HCT116 (cell line): ENCODE measurements around the gene MAPK1IP1L. TPM values are rescaled to one million over a fixed set of nuclear protein-coding genes. Genes with fewer than 3 reads are reported as not detected.

ENCODE experiments used
- ATAC-seq: fragments of 200-7000 bp; cut with Tn5 transposase; 2 replicates; pipeline ENCODE4 v1.9.1; 2020; ENCODE audit warnings: mild to moderate bottlenecking, moderate library complexity
- BruUV-seq: library from RNA; stranded (reverse); fragments of 400-500 nt; replicated peaks from 2 replicates; lab custom pipeline; 2021; lab: Mats Ljungman, UMichigan
- CTCF ChIA-PET: fragments of 300-600 bp; sonication (Branson Sonifier 250); formaldehyde crosslinking; loops from one replicate; lab custom pipeline; 2021; ENCODE audit warnings: antibody characterized with exemption; lab: Charles Lee
- POLR2A ChIA-PET: fragments of 300-600, 350-600 bp; sonication (Branson Sonifier 250); formaldehyde crosslinking; loops from one replicate; lab custom pipeline; 2021; ENCODE audit warnings: antibody characterized with exemption; lab: Charles Lee
- RAD21 ChIA-PET, 2 experiments: fragments of 300-600 bp; sonication (Branson Sonifier 250); formaldehyde crosslinking; loops; one replicate each; lab custom pipeline; 2023; ENCODE audit warnings: low total read pairs in 2 of 2; ENCODE audit not compliant: uncharacterized antibody in 2 of 2, unreplicated experiment in 2 of 2, low non-redundant PET in 1 of 2; lab: Charles Lee
- DNase-seq: peaks from one replicate; pipeline ENCODE4 v3.0.0-alpha.2; 2010; ENCODE audit warnings: low read depth, low spot score
- H2AFZ ChIP-seq: fragments of 200-600 bp; shearing (Covaris generic), sonication (generic); 2 replicates; pipeline ENCODE4 v1.6.1; 2017; ENCODE audit warnings: low read depth, mixed run types, mixed read lengths, antibody characterized with exemption, low read length; ENCODE audit not compliant: poor library complexity, severe bottlenecking
- H3K27ac ChIP-seq: 2 replicates; pipeline ENCODE4 v1.5.1; 2012; ENCODE audit warnings: low read depth, low read length
- H3K27me3 ChIP-seq: fragments of 200-600 bp; sonication (generic); 2 replicates; pipeline ENCODE4 v1.6.1; 2016; ENCODE audit warnings: mixed run types, low read length, mixed read lengths; ENCODE audit not compliant: insufficient read depth
- H3K36me3 ChIP-seq, 2 experiments: fragments of 200-500 bp in 1 of 2; fragments of 200-600 bp in 1 of 2; sonication (Bioruptor generic) in 1 of 2; sonication (generic) in 1 of 2; 2 replicates each; pipeline versions ENCODE4 v1.5.1 to v1.6.1; 2014 to 2016; ENCODE audit warnings: low read length in 2 of 2, inconsistent platforms in 1 of 2, mixed read lengths in 1 of 2, mixed run types in 1 of 2; ENCODE audit not compliant: insufficient read depth in 2 of 2, control insufficient read depth in 1 of 2
- H3K4me1 ChIP-seq, 2 experiments: fragments of 200-600 bp in 1 of 2; sonication (generic) in 1 of 2; 2 replicates each; pipeline versions ENCODE4 v1.5.1 to v1.6.1; 2012 to 2017; ENCODE audit warnings: low read length in 2 of 2, inconsistent platforms in 1 of 2, mild to moderate bottlenecking in 1 of 2, mixed read lengths in 1 of 2, mixed run types in 1 of 2, moderate library complexity in 1 of 2; ENCODE audit not compliant: insufficient read depth in 2 of 2, control insufficient read depth in 1 of 2
- H3K4me2 ChIP-seq: fragments of 200-600 bp; sonication (generic); 2 replicates; pipeline ENCODE4 v1.6.1; 2017; ENCODE audit warnings: mixed run types, low read length, mixed read lengths
- H3K4me3 ChIP-seq, 2 experiments: fragments of 200-600 bp in 1 of 2; sonication (generic) in 1 of 2; replicated peaks in 1 of 2; 2 replicates each; pipeline ENCODE4 v1.5.1; 2011 to 2016; ENCODE audit warnings: low read length in 2 of 2, control low read depth in 1 of 2, low read depth in 1 of 2, mild to moderate bottlenecking in 1 of 2, mixed read lengths in 1 of 2, mixed run types in 1 of 2
- H3K79me2 ChIP-seq: fragments of 200-600 bp; sonication (generic); 2 replicates; pipeline ENCODE4 v1.6.1; 2017; ENCODE audit warnings: mild to moderate bottlenecking, mixed run types, low read length, moderate library complexity, mixed read lengths; ENCODE audit not compliant: insufficient read depth
- H3K9ac ChIP-seq: fragments of 200-600 bp; sonication (generic); 2 replicates; pipeline ENCODE4 v1.6.1; 2016; ENCODE audit warnings: low read length, mixed read lengths
- H3K9me2 ChIP-seq: fragments of 200-600 bp; sonication (generic), shearing (Covaris generic); 2 replicates; pipeline ENCODE4 v1.6.1; 2017; ENCODE audit warnings: mixed run types, mild to moderate bottlenecking, moderate library complexity; ENCODE audit not compliant: insufficient read depth
- H3K9me3 ChIP-seq, 2 experiments: fragments of 200-500 bp in 1 of 2; fragments of 200-600 bp in 1 of 2; sonication (Bioruptor generic) in 1 of 2; sonication (generic) in 1 of 2; 2 replicates each; pipeline ENCODE4 v1.6.1; 2014 to 2017; ENCODE audit warnings: low read length in 2 of 2, mixed read lengths in 2 of 2, inconsistent platforms in 1 of 2, low read depth in 1 of 2, mild to moderate bottlenecking in 1 of 2, mixed run types in 1 of 2, moderate library complexity in 1 of 2; ENCODE audit not compliant: control insufficient read depth in 1 of 2, insufficient read depth in 1 of 2
- H4K20me1 ChIP-seq: fragments of 200-600 bp; sonication (generic), shearing (Covaris generic); 2 replicates; pipeline ENCODE4 v1.6.1; 2017; ENCODE audit warnings: mixed run types, mild to moderate bottlenecking, moderate library complexity; ENCODE audit not compliant: insufficient read depth
- CBX3 ChIP-seq: IDR thresholded peaks from 2 replicates; pipeline ENCODE4 v1.6.1; 2012; ENCODE audit warnings: low read depth
- ELF1 ChIP-seq: IDR thresholded peaks from 2 replicates; pipeline ENCODE4 v1.6.1; 2012; ENCODE audit warnings: low read depth, borderline replicate concordance
- FOSL1 ChIP-seq: IDR thresholded peaks from 2 replicates; pipeline ENCODE4 v1.6.1; 2012; ENCODE audit warnings: low read depth
- JUND ChIP-seq: IDR thresholded peaks from 2 replicates; pipeline ENCODE4 v1.6.1; 2012
- POLR2AphosphoS5 ChIP-seq: IDR thresholded peaks from 2 replicates; pipeline ENCODE4 v1.6.1; 2011; ENCODE audit warnings: mild to moderate bottlenecking, low read depth, low read length, moderate library complexity
- SIN3A ChIP-seq: IDR thresholded peaks from 2 replicates; pipeline ENCODE4 v1.6.1; 2012; ENCODE audit warnings: low read depth
- SP1 ChIP-seq: IDR thresholded peaks from 2 replicates; pipeline ENCODE4 v1.6.1; 2012; ENCODE audit warnings: low read depth
- SRF ChIP-seq: IDR thresholded peaks from 2 replicates; pipeline ENCODE4 v1.6.1; 2012; ENCODE audit warnings: low read depth
- TCF7L2 ChIP-seq: IDR thresholded peaks from 2 replicates; pipeline ENCODE4 v1.7.0; 2011; ENCODE audit warnings: borderline replicate concordance, inconsistent platforms; ENCODE audit not compliant: insufficient read depth, insufficient read length; ENCODE audit errors: extremely low read depth
- ZFX ChIP-seq: fragments of 450-650 bp; IDR thresholded peaks from 2 replicates; pipeline ENCODE4 v1.6.1; 2017
- ZNF274 ChIP-seq: fragments of 200-500 bp; sonication (Bioruptor generic); IDR thresholded peaks from 2 replicates; pipeline ENCODE4 v1.6.1; 2014; ENCODE audit warnings: mild to moderate bottlenecking, low read depth, low read length, inconsistent platforms
- intact Hi-C: fragments of 100-400 bp; cut with micrococcal nuclease; formaldehyde crosslinking; loops from 2 replicates; pipeline ENCODE4 v1.10.0; 2022
- total RNA-seq: library from RNA; stranded (reverse); gene quantifications from one replicate; pipeline ENCODE4 v1.2.1, GENCODE V29; 2021; ENCODE audit not compliant: unreplicated experiment
- TF ChIP-seq, protein P1 (sequence below), 3 experiments: fragments of 200-600 bp in 1 of 3; sonication (generic) in 1 of 3; IDR thresholded peaks in 2 of 3; conservative IDR thresholded peaks in 1 of 3; 2 replicates each; pipeline ENCODE4 v1.5.1; 2012 to 2017; ENCODE audit warnings: low read depth in 2 of 3, low read length in 2 of 3, antibody characterized with exemption in 1 of 3, borderline replicate concordance in 1 of 3, control low read depth in 1 of 3, mild to moderate bottlenecking in 1 of 3, mixed read lengths in 1 of 3, mixed run types in 1 of 3, moderate library complexity in 1 of 3; ENCODE audit not compliant: insufficient read depth in 1 of 3
- TF ChIP-seq, protein P2 (sequence below): IDR thresholded peaks from 2 replicates; pipeline ENCODE4 v1.6.1; 2012; ENCODE audit warnings: low read depth
- TF ChIP-seq, protein P3 (sequence below): IDR thresholded peaks from 2 replicates; pipeline ENCODE4 v1.6.1; 2012

The MAPK1IP1L gene
- total RNA-seq, 1 experiment from 2014 or later = 101 TPM

DNA sequence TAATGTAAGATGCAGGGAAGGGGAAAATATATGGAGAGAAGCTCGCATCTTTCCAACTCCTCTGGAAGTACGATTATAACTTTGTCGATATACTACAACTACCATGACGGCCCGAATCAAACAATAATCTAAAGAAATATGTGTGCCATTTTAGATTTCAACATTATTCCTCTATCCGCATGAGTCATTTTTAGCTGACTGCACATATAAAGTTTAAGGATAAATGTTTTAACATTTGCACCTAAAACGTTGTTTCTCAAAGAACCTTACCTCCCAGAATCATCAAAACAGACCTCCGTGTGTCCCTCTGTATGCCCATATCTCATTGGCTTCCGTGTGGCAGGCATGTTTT is 25.0 kb upstream of the MAPK1IP1L start:
- BruUV-seq = TSS peak; percentile 69

More for the DNA sequence above, 25.0 kb upstream of the MAPK1IP1L start:
- no peak for ATAC-seq
- H2AFZ ChIP-seq = no peak overlapping the region
- peak overlapping the region; percentile 94 for H3K4me2 ChIP-seq
- no peaks in the 10 kb centered on the region for H3K9me2 ChIP-seq
- ChIA-PET POLR2A (interaction anchor here (1.2 to 1.6 kb wide), 5 partner anchors 10 to 77 kb away, joined by 3 to 11 read pairs (median 4); partner anchors contain the start of gene MAPK1IP1L), RAD21 (no interaction called here), CTCF (interaction anchor here (1.4 kb wide), 2 partner anchors 25 to 135 kb away, joined by 5 to 10 read pairs; partner anchors contain the start of gene MAPK1IP1L)
- intact Hi-C loops = no loop called here
- peaks cover 0 to 13% of the 10 kb centered on the region in 2 experiments; a peak in 2 of 4 replicates for H3K36me3 ChIP-seq
- DNase-seq = no peak
- H3K27ac ChIP-seq = peak overlapping the region; percentile 61
- H3K4me3 ChIP-seq = peak overlapping the region; percentile 81 to 82
- peaks cover 86% of the 10 kb centered on the region for H3K79me2 ChIP-seq
- TF ChIP-seq FOSL1 = no peak
- TF ChIP-seq, protein P1, sequence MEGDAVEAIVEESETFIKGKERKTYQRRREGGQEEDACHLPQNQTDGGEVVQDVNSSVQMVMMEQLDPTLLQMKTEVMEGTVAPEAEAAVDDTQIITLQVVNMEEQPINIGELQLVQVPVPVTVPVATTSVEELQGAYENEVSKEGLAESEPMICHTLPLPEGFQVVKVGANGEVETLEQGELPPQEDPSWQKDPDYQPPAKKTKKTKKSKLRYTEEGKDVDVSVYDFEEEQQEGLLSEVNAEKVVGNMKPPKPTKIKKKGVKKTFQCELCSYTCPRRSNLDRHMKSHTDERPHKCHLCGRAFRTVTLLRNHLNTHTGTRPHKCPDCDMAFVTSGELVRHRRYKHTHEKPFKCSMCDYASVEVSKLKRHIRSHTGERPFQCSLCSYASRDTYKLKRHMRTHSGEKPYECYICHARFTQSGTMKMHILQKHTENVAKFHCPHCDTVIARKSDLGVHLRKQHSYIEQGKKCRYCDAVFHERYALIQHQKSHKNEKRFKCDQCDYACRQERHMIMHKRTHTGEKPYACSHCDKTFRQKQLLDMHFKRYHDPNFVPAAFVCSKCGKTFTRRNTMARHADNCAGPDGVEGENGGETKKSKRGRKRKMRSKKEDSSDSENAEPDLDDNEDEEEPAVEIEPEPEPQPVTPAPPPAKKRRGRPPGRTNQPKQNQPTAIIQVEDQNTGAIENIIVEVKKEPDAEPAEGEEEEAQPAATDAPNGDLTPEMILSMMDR (IDR thresholded peaks at IDR 0.05 in 2 of 3, conservative IDR thresholded peaks at IDR 0.05 in 1 of 3; ENCODE audit: borderline replicate concordance in 1 of 3, insufficient read depth in 1 of 3, low read depth in 2 of 3, low read length in 2 of 3) = no peak
- no peak for TF ChIP-seq POLR2AphosphoS5
- TF ChIP-seq, protein P2, sequence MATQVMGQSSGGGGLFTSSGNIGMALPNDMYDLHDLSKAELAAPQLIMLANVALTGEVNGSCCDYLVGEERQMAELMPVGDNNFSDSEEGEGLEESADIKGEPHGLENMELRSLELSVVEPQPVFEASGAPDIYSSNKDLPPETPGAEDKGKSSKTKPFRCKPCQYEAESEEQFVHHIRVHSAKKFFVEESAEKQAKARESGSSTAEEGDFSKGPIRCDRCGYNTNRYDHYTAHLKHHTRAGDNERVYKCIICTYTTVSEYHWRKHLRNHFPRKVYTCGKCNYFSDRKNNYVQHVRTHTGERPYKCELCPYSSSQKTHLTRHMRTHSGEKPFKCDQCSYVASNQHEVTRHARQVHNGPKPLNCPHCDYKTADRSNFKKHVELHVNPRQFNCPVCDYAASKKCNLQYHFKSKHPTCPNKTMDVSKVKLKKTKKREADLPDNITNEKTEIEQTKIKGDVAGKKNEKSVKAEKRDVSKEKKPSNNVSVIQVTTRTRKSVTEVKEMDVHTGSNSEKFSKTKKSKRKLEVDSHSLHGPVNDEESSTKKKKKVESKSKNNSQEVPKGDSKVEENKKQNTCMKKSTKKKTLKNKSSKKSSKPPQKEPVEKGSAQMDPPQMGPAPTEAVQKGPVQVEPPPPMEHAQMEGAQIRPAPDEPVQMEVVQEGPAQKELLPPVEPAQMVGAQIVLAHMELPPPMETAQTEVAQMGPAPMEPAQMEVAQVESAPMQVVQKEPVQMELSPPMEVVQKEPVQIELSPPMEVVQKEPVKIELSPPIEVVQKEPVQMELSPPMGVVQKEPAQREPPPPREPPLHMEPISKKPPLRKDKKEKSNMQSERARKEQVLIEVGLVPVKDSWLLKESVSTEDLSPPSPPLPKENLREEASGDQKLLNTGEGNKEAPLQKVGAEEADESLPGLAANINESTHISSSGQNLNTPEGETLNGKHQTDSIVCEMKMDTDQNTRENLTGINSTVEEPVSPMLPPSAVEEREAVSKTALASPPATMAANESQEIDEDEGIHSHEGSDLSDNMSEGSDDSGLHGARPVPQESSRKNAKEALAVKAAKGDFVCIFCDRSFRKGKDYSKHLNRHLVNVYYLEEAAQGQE = no peak
- no peak for TF ChIP-seq JUND
- TF ChIP-seq ZNF274 = no peak
- TF ChIP-seq SIN3A = no peak
- TF ChIP-seq ZFX = no peak
- TF ChIP-seq, protein P3, sequence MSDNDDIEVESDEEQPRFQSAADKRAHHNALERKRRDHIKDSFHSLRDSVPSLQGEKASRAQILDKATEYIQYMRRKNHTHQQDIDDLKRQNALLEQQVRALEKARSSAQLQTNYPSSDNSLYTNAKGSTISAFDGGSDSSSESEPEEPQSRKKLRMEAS = no peak
- TF ChIP-seq CBX3 = no peak
- no peak for TF ChIP-seq SRF
- TF ChIP-seq ELF1 = no peak
- TF ChIP-seq TCF7L2 = no peak
- TF ChIP-seq SP1 = no peak
- peaks cover 3 to 22% of the 10 kb centered on the region in 2 experiments; a peak in 3 of 4 replicates for H3K4me1 ChIP-seq
- H3K9me3 ChIP-seq = no peaks in the 10 kb centered on the region
- H3K27me3 ChIP-seq = no peaks in the 10 kb centered on the region
- H3K9ac ChIP-seq = peak overlapping the region; percentile 95
- peaks cover 4% of the 10 kb centered on the region; the same call in 1 of the 2 replicates for H4K20me1 ChIP-seq
